Stimulated activated CD4-positive, alpha-beta T cell treated with anti-CD3 and anti-CD28 coated beads, Interleukin-1b, Interleukin-23, amount 100 ng/mL, for 1 hour (primary cell): Measurements from ENCODE around the gene CADM2.

ENCODE experiments used
- DNase-seq, 2 donors: peaks; one replicate each; pipeline ENCODE4 v3.0.0-alpha.2; 2020; ENCODE audit warnings: low read depth in 2 of 2

Gene CADM2

GRCh38 chr3:84984429-84984828 is 25.6 kb downstream of the CADM2 start:
- DNase-seq = no peak

DNA sequence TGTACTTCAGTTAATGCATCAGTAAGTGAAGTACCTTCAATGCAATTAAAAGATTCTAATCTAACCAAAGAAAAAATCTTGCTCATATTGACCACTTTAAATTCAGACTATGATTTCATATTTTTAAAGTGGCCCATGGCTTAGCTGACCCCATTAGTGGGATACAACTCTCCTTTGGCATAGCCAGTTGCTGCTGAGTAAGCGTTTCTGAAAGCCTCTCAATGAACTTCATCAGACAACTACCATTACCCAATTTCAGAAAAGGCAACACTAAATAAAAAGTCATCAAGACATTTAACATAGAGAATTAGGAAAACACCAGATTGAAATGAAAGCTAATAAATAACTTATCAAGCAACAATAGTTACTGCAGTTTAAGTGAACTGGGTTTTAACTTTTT is 27.0 kb downstream of the CADM2 start:
- DNase-seq = no peak

GRCh38 chr3:84987706-84988504 is 29.1 kb downstream of the CADM2 start:
- no peak for DNase-seq

DNA sequence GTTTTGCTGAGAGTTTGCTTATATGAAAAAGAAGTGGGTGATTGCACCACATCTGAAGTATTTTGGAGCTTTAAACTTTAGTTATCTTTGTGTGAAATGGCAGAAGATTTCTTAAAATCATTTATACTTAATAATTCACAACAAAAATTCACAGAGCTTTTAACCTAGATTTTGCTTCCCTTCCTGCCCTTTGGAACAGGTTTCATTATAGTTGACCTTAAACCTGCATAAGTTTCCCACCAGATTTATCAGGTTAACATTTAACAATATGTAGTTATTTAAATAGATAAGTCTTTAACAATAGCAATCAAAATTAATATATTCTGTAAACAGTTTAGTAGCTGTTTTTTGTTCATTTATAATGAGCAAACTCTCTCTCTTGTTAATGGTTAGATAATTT is 30.3 kb downstream of the CADM2 start:
- DNase-seq = no peak

GRCh38 chr3:84991422-84991900 is 32.7 kb downstream of the CADM2 start:
- DNase-seq = no peak

DNA sequence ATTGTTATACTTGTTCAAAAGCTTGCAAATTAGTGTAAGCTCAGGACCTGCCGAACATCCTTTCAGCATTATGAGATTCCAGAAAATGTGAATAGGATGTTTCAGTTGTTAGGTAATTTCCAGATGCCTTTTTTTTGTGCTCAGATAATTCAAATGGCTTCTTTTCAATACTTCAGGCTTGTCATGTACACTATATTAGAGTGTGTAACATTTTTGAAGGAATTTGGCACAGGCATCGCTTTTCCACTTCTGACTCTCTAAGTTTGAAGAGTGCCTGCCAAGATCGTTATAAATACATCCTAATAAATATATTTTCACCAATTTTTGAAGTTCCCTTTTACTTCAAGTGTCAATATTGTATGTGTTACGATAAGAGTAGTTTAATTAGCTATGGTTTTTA is 35.2 kb downstream of the CADM2 start:
- DNase-seq = no peak

GRCh38 chr3:84998545-84998944 is 39.8 kb downstream of the CADM2 start:
- DNase-seq = no peak

GRCh38 chr3:85003479-85003878 is 44.7 kb downstream of the CADM2 start:
- DNase-seq = no peak

- no peak for DNase-seq
Measured at GRCh38 chr3:85004147-85004546, 45.4 kb downstream of the CADM2 start.

DNA sequence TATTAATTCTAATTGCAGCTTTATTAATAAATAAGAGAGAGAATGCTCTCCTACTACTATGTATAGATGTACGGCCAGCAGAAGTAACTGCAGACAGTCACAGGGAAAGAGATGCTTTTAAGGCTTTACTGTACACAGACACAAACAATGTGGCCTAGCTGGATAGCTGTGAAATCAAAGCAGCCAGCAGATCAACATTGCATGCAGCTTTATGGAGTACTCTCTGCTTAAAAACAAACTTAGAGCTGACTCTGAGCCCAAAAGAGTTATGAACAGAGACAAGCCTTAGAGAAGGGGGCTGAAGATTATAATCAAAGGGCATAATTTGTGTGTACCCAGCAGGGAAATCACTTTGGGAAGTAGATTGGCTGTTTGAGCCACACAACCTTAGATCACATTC is 47.2 kb downstream of the CADM2 start:
- no peak for DNase-seq

DNA sequence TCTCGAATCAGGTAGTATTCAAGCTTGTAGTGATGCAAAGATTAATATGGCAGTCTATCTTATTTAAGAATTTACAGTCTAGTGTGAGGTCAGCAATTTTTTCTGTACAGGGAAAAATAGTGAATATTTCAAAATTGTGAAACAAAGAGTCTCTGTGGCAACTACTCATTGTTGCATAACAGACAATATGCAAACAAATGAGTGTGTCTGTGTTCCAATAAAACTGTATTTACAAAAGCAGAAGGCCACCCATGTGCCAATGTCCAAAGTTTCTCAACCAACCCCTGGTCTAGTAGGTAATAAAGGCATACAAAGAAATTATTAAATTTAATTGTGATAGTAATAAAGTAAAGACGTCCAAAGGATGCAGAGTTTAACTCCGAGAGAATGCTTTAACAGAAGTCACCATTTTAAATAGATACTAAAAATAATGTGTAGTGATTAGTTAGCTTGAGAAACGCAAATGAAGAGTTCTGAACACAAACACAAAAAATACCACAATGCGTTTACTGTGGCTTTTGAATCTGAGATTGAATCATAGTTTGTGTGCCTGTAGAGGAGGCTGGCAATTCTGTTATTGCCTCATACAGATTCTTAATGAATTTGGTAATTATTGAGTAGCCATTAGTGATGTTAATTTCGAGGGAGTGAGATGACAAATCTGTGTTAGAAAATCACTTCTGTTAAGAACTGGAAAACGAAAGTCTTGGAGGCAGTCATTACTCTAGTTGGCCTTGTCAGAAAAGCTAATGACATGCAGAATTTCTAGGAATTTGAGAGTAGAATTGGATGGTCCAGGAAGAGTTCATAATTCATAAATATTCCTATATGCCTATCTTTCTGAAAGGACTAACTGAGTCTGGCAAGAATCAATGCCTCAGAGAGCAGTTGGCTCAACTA is 48.7 kb downstream of the CADM2 start:
- no peak for DNase-seq

DNA sequence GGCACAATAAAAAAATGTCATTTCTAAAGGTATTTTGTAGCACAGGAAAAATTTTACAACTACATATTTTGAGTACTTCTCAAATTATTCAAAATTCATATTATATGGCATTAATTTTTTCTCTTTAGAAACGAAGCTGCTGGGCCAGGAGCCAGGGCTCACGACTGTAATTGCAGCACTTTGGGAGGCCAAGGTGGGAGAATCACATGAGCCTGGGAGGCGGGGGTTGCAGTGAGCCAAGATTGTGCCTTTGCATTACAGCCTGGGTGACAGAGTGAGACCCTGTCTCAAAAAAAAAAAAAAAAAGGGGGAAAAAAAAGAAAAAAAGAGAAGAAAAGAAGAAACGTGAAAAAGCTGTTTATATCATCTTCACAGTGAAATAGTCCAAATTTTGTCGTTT is 62.0 kb downstream of the CADM2 start:
- DNase-seq = no peak

DNA sequence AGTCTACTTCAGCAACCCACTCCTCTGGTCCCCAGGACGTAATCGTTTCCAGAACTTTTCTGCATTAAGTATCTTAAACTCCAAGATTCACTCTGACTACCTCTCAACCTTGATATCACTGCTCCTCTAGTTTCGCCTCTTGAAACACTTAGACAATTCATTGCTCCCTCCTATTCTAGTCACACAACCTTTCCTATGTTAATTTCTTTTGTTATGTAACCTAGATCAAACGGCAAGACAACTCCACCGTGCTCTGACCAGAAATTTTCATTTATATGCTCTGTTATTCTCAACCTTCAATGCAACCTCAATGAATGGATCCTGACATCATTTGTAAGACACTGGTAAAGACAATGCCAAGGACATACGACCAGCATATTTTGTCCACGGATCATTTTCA is 71.3 kb downstream of the CADM2 start:
- no peak for DNase-seq

DNA sequence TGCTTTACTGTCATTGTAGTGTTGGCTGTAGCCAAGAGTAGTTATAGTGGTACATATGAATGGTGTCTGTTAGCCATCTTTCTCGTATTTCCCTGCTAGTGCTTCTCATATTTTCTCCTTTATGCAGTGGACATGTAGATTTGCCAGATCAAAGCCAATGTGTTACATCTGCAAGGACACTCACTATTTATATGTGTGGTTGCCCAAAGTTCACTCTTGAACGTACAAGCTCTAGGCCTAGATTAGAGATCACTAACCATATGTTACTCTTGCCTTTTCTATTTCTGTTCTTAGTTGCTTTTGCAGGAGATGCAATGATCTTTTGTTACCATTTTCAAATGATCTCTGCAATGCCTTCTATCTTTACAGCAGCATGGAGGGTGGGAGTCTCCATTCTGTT is 78.4 kb downstream of the CADM2 start:
- DNase-seq = no peak

GRCh38 chr3:85041001-85041400 is 82.2 kb downstream of the CADM2 start:
- DNase-seq = no peak

- no peak for DNase-seq
Measured at GRCh38 chr3:85041562-85042055, 82.8 kb downstream of the CADM2 start.

DNA sequence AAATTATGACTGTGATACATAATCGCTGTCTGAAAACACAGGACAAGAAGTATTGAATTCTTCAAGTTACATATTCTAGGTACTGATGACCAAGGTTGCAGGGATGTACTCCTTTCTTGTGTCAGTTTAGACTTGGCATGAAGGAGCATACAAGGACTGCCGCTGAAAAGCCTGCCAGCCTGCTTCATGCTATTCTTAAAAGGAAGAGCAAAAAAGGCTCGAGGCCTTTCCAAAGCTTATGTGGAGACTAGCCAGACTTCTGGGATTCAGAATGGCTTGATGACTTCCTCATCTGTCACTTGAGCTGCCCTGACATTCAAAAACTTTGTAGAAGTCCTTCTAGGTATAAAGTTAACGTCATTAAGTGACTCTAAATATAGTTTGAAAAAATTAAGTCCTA is 92.0 kb downstream of the CADM2 start:
- DNase-seq = no peak

DNA sequence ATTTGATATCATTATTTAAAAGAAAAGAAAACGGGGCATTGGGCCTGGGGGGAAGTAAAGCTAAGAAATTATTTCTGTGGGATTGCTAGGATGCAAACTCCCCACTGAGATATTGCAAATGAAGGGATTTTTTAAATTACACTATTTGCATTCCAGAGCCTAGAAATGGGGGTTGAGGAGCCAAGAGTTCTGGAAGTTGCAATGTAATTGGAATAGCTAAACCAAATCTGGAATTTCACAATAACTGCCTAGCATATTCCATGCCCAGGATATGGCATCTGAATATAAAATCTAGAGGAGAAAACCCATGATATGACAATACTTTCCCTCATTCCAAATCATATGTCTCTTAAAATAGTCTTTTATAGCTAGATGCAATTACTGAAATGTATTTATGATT is 93.0 kb downstream of the CADM2 start:
- no peak for DNase-seq

- no peak for DNase-seq
Measured at GRCh38 chr3:85053626-85054025, 94.8 kb downstream of the CADM2 start.

- no peak for DNase-seq
Measured at GRCh38 chr3:85054579-85054978, 95.8 kb downstream of the CADM2 start.

GRCh38 chr3:85068911-85069310 is 110.1 kb downstream of the CADM2 start:
- DNase-seq = no peak

DNA sequence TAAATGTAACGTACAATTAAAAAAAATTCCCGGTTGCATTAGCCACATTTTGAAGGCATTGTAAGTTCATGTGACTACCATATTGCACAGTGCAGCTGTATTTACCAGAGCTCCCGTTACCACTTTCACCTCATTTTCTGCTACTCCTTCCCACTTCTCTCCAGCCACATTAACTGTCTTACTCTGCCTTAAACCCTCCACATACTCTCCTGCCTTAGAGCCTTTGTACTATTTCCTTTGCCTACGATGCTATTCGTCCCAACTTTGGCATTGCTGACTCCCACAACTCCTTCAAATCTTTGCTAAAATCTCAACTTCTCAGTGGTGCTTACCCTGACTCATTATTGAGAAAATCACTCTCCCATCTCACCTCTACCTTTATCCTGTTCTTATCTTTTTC is 115.2 kb downstream of the CADM2 start:
- no peak for DNase-seq

- no peak for DNase-seq
Measured at GRCh38 chr3:85075663-85076062, 116.9 kb downstream of the CADM2 start.
